ENCODE measurements around the gene SLC9A9. TPM values are rescaled to one million over a fixed set of nuclear protein-coding genes. Genes with fewer than 3 reads are reported as not detected.

The SLC9A9 gene
- total RNA-seq, 2 donors from 2014 or later: 29.6 to 60.1 TPM

DNA sequence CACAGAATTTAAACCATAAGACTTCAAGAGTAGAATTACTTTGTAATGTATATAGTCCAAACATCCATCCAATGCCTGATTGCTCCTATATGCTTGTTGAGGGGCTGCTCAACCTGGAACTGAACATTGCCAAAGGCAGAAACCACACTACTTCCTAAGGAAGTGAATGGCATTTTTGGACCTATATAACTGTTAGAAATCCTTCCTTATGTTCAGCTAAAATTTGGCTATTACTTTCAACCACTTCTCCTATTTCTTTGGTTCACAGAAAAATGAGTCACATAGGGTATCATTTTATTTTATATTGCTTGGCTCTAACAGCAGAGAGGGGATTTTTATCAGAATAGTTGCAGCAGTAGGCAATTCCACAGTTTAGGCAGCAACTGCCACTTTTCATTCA is 342.1 kb downstream of the SLC9A9 start:
- no peaks in the 10 kb centered on the region for H3K36me3 ChIP-seq
- H3K4me1 ChIP-seq (ENCODE audit: control insufficient read depth in 1 of 2, low read depth in 2 of 2): no peaks in the 10 kb centered on the region
- no peak for DNase-seq (ENCODE audit: low spot score)
- no peak for ATAC-seq (ENCODE audit: insufficient number of reproducible peaks, low FRiP score, low read depth)
- H3K4me3 ChIP-seq: no peak overlapping the region
- H3K27me3 ChIP-seq (replicated peaks; ENCODE audit: insufficient read depth): no peaks in the 10 kb centered on the region
- H3K9me3 ChIP-seq: no peaks in the 10 kb centered on the region
- TF ChIP-seq, protein P1, sequence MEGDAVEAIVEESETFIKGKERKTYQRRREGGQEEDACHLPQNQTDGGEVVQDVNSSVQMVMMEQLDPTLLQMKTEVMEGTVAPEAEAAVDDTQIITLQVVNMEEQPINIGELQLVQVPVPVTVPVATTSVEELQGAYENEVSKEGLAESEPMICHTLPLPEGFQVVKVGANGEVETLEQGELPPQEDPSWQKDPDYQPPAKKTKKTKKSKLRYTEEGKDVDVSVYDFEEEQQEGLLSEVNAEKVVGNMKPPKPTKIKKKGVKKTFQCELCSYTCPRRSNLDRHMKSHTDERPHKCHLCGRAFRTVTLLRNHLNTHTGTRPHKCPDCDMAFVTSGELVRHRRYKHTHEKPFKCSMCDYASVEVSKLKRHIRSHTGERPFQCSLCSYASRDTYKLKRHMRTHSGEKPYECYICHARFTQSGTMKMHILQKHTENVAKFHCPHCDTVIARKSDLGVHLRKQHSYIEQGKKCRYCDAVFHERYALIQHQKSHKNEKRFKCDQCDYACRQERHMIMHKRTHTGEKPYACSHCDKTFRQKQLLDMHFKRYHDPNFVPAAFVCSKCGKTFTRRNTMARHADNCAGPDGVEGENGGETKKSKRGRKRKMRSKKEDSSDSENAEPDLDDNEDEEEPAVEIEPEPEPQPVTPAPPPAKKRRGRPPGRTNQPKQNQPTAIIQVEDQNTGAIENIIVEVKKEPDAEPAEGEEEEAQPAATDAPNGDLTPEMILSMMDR (IDR thresholded peaks at IDR 0.05): no peak
- no peak overlapping the region for H3K27ac ChIP-seq

DNA sequence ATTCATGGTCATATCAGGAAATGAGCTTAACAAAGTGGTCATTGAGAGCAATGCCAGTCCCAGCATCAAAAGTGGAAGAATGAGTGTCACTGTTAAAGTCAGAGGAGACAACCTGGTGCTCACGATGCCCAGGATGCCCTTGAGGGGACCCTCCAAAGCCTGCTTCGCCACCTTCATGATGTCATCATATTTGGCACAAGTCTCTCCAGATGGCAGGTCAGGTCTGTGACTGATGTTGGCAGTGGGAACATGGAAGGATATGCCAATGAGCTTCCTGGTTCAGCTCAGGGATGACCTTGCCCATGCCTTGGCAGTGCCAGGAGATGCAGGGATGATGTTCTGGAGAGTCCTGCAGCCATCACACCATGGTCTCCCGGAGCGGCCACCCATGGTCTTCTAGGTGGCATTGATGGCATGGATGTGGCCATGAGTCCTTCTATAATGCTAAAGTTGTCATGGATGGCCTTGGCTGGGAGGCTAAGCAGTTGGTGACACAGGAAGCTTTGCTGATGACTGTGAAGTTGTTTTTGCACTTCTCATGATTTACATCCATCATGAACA is 344.9 kb downstream of the SLC9A9 start:
- no peaks in the 10 kb centered on the region for H3K27me3 ChIP-seq (replicated peaks; ENCODE audit: insufficient read depth)
- H3K36me3 ChIP-seq: no peaks in the 10 kb centered on the region
- no peaks in the 10 kb centered on the region for H3K4me1 ChIP-seq (ENCODE audit: control insufficient read depth in 1 of 2, low read depth in 2 of 2)
- no peak overlapping the region for H3K4me3 ChIP-seq
- ATAC-seq (ENCODE audit: insufficient number of reproducible peaks, low FRiP score, low read depth): no peak
- DNase-seq (ENCODE audit: low spot score): no peak
- TF ChIP-seq, protein P1 (IDR thresholded peaks at IDR 0.05): no peak
- H3K27ac ChIP-seq: no peak overlapping the region
- no peaks in the 10 kb centered on the region for H3K9me3 ChIP-seq

DNA sequence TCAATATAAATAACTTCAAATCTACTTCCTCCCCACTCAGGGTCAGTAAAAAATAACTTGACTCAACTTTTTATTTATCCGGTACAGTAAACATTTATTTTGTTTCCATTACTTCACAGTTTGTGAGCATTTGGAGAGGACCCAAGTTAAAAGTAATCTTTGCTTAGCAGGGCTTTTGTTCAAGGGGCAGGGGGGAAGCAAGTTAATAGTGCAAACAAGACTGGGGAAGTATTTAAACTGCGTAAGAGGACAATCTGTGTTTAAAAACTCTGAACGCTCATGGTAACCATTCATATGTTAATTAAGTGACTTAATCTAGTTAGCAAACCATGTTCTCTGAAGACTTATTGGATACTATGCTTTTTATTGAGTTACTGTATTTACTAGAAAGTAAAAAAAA is 346.2 kb downstream of the SLC9A9 start:
- Histone ChIP-seq H3K4me1 (ENCODE audit: control insufficient read depth in 1 of 2, low read depth in 2 of 2) (no peaks in the 10 kb centered on the region), H3K9me3 (no peaks in the 10 kb centered on the region), H3K27me3 (replicated peaks; ENCODE audit: insufficient read depth) (no peaks in the 10 kb centered on the region), H3K27ac (no peak overlapping the region), H3K4me3 (no peak overlapping the region), H3K36me3 (no peaks in the 10 kb centered on the region)
- no peak for ATAC-seq (ENCODE audit: insufficient number of reproducible peaks, low FRiP score, low read depth)
- DNase-seq (ENCODE audit: low spot score): no peak
- TF ChIP-seq, protein P1 (IDR thresholded peaks at IDR 0.05): no peak

DNA sequence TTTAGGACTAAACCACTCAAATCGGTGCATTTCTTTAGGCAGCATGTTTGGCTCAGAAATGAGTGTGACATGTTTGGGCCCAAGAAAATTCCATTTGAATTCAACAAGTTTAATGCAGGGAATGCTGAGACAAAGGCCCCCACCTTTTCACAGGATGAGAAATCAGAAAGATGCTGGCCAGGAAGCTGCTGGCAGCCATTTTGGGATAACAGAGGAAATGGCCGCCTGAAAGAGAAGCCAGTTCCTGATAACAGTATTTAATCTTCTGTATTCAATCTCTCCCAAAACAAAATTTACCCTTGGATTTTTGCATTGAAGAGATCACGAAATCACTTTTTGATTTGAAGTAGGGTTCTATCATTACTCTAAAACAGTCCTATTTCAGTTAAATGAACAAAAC is 350.9 kb downstream of the SLC9A9 start:
- H3K4me3 ChIP-seq: no peak overlapping the region
- ATAC-seq (ENCODE audit: insufficient number of reproducible peaks, low FRiP score, low read depth) (no peak), DNase-seq (ENCODE audit: low spot score) (no peak)
- TF ChIP-seq, protein P1 (IDR thresholded peaks at IDR 0.05): no peak
- H3K27ac ChIP-seq: no peak overlapping the region
- H3K9me3 ChIP-seq: no peaks in the 10 kb centered on the region
- no peaks in the 10 kb centered on the region for H3K27me3 ChIP-seq (replicated peaks; ENCODE audit: insufficient read depth)
- H3K4me1 ChIP-seq (ENCODE audit: control insufficient read depth in 1 of 2, low read depth in 2 of 2): peaks cover 0 to 9% of the 10 kb centered on the region in 2 donors
- H3K36me3 ChIP-seq: no peaks in the 10 kb centered on the region

DNA sequence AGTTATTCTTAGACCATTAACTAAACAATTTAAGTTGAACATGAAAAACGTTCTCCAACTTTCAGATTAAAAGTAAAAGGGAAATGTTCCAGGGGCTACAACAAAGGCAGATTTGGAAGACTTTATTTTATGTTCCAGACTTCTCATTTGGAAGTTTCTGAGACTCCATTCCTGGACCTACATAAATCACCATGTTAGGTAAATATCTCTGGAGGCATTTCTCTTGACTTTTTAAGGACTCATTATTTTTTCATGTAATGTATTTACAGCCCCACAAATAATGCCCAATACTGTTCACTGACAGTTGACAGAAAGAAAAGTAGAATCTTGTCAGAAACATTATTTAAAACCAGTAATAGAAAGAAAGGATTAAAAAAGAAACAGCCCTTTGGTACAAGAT is 352.1 kb downstream of the SLC9A9 start:
- Histone ChIP-seq H3K9me3 (no peaks in the 10 kb centered on the region), H3K4me3 (no peak overlapping the region), H3K27ac (no peak overlapping the region), H3K27me3 (replicated peaks; ENCODE audit: insufficient read depth) (no peaks in the 10 kb centered on the region), H3K4me1 (ENCODE audit: control insufficient read depth in 1 of 2, low read depth in 2 of 2) (peaks cover 0 to 9% of the 10 kb centered on the region in 2 donors), H3K36me3 (no peaks in the 10 kb centered on the region)
- ATAC-seq (ENCODE audit: insufficient number of reproducible peaks, low FRiP score, low read depth): no peak
- TF ChIP-seq, protein P1 (IDR thresholded peaks at IDR 0.05): no peak
- DNase-seq (ENCODE audit: low spot score): no peak
